Heart left ventricle (tissue), 16 donors: ENCODE measurements around the gene PHF3. TPM values are rescaled to one million over a fixed set of nuclear protein-coding genes. Genes with fewer than 3 reads are reported as not detected.

Source experiments
- ATAC-seq, 4 donors: fragments of 200-7000 bp; cut with Tn5 transposase; one replicate each; pipeline ENCODE4 v1.9.1; 2020 to 2022; ENCODE audit warnings: moderate library complexity in 4 of 4, mild to moderate bottlenecking in 3 of 4, moderate number of reproducible peaks in 1 of 4
- DNase-seq, 5 donors: peaks; one replicate each; pipeline ENCODE4 v3.0.0-alpha.2; 2020
- H3K27ac ChIP-seq, 12 donors: fragments of 200-600 bp; sonication (generic) in 4 of 12; one replicate each; pipeline versions ENCODE4 v1.5.0 to v1.8.0; 2016 to 2022; ENCODE audit warnings: mild to moderate bottlenecking in 2 of 12
- H3K27me3 ChIP-seq, 9 donors: fragments of 200-600 bp; sonication (generic) in 2 of 9; one replicate each; pipeline versions ENCODE4 v1.5.1 to v1.8.0; 2016 to 2022; ENCODE audit warnings: mild to moderate bottlenecking in 3 of 9
- H3K36me3 ChIP-seq, 9 donors: fragments of 200-600 bp; sonication (generic) in 2 of 9; one replicate each; pipeline versions ENCODE4 v1.5.0 to v1.8.0; 2018 to 2022; ENCODE audit warnings: mild to moderate bottlenecking in 2 of 9
- H3K4me1 ChIP-seq, 12 donors: fragments of 200-600 bp; sonication (generic) in 4 of 12; one replicate each; pipeline versions ENCODE4 v1.5.0 to v1.8.0; 2016 to 2022; ENCODE audit warnings: mild to moderate bottlenecking in 3 of 12
- H3K4me3 ChIP-seq, 12 donors: fragments of 200-600 bp; sonication (generic) in 4 of 12; one replicate each; pipeline versions ENCODE4 v1.5.0 to v1.8.0; 2017 to 2022; ENCODE audit warnings: mild to moderate bottlenecking in 9 of 12, moderate library complexity in 4 of 12
- H3K9me3 ChIP-seq, 12 donors: fragments of 200-600 bp; sonication (generic) in 4 of 12; one replicate each; pipeline versions ENCODE4 v1.5.0 to v1.8.0; 2016 to 2022; ENCODE audit warnings: mild to moderate bottlenecking in 1 of 12
- CTCF ChIP-seq, 12 donors: fragments of 200-600 bp; sonication (generic) in 4 of 12; IDR thresholded peaks; one replicate each; pipeline versions ENCODE4 v1.5.0 to v1.8.0; 2018 to 2022; ENCODE audit warnings: antibody characterized with exemption in 12 of 12, mild to moderate bottlenecking in 5 of 12
- POLR2A ChIP-seq, 2 donors: fragments of 450-650 bp; IDR thresholded peaks; one replicate each; pipeline ENCODE4 v1.6.1; 2017; ENCODE audit warnings: antibody characterized with exemption in 2 of 2, mild to moderate bottlenecking in 2 of 2, moderate library complexity in 2 of 2
- WGBS, 4 donors: extraction: QIAGEN DNeasy Blood & Tissue Kit in 2 of 4; methylation state at CpG; one replicate each; pipeline versions ENCODE4 v1.1.5 to v1.1.7; 2013 to 2018; 5-methylcytosine and 5-hydroxymethylcytosine counted together
- intact Hi-C, 10 donors: fragments of 100-400 bp; cut with DNase I; formaldehyde crosslinking; loops; one replicate each; pipeline versions ENCODE4 v1.11.1 to v1.14.2; 2022
- polyA plus RNA-seq, 2 donors: library from polyadenylated mRNA; stranded (reverse); fragments of 200-250 nt; gene quantifications; one replicate each; pipeline ENCODE4 v1.2.3, GENCODE V29; 2013
- total RNA-seq, 9 donors: library from RNA; depleted of rRNA in 2 of 9; stranded (reverse); fragments of >200 nt in 2 of 9; fragmentation: NEBNext Ultra II Directional in 3 of 9; extraction: Animal tissue kit (Norgen Biotek cat#: 25700) in 3 of 9; gene quantifications; one replicate each; pipeline versions ENCODE4 v1.1.0 to v1.2.4, GENCODE V29; 2016 to 2023
- donor health status: ischemic (EF 13 %, LVEDD 7.1; RV severe dilation, severe dysfunction).
- donor health status: healthy with polysubstance abuse.
- donor health status: DM: no; HTN: yes; CAD: no.
- donor health status: DM: no; HTN: no; CAD: no.
- donor health status: ischemic (EF 25% LVEDD 6.9; RV normal size, moderate dysfunction).
- donor health status: ischemic (EF 25% LVEDD 5.7; RV mildly dilated, moderate dysfunction).
- donor health status: healthy.
- donor health status: DM: yes; HTN: yes; CAD: no.
- donor health status: ischemic (EF 35%, LVEDD 5.7; RV mildly dilated, moderate dysfunction).
- donor health status: nonischemic (EF 11% LVEDD 7.7; RV severe dilation, severe dysfunction).
- donor health status: DM: yes; HTN: yes; CAD: no.
- donor health status: PGD.
- donor health status: ischemic (EF 29% LVEDD 5.4; RV normal size, mild dysfunction).
- donor health status: nonischemic (EF 23%, LVEDD 6.1; RV moderate dilation, normal function).

PHF3 gene
- total and polyA plus RNA-seq, 11 donors, result 5.3 to 53.5 (median 34.0) TPM

GRCh38 chr6:63652980-63653379 lies 17.4 kb downstream of the PHF3 start:
- intact Hi-C loops, result no loop called here
- H3K27me3 ChIP-seq, result no peaks in the 10 kb centered on the region
- no peak overlapping the region for H3K27ac ChIP-seq
- DNase-seq (no peak), ATAC-seq (no peak)
- H3K9me3 ChIP-seq, result peaks cover 0 to 9% (median 0%) of the 10 kb centered on the region in 12 donors
- H3K4me1 ChIP-seq, result peaks cover 0 to 69% (median 27%) of the 10 kb centered on the region in 12 donors
- H3K4me3 ChIP-seq, result no peak overlapping the region
- TF ChIP-seq POLR2A (IDR thresholded peaks at IDR 0.05), result no peak
- no peak for TF ChIP-seq CTCF (IDR thresholded peaks at IDR 0.05)
- peaks cover 0 to 2% (median 0%) of the 10 kb centered on the region in 9 donors for H3K36me3 ChIP-seq
- 80 to 83% (median 82%) methylated on average over 2 of the region's 2 CpGs for WGBS, 4 donors

- ATAC-seq, result no peak
- peaks cover 0 to 72% (median 31%) of the 10 kb centered on the region in 12 donors for H3K4me1 ChIP-seq
- 33 to 68% (median 45%) methylated on average over 1 of the region's 1 CpG for WGBS, 4 donors
Measured at GRCh38 chr6:63660757-63661156, 25.2 kb downstream of the PHF3 start.

GRCh38 chr6:63661769-63662168 lies 26.2 kb downstream of the PHF3 start:
- no peak overlapping the region for H3K4me3 ChIP-seq
- TF ChIP-seq POLR2A (IDR thresholded peaks at IDR 0.05) (no peak), CTCF (IDR thresholded peaks at IDR 0.05) (no peak)
- ATAC-seq (no peak), DNase-seq (no peak)
- 94 to 100% (median 97%) methylated on average over 5 of the region's 5 CpGs for WGBS, 4 donors
- intact Hi-C loops, result no loop called here
- H3K27ac ChIP-seq, result no peak overlapping the region
- H3K4me1 ChIP-seq, result peaks cover 0 to 62% (median 31%) of the 10 kb centered on the region in 12 donors
- no peaks in the 10 kb centered on the region for H3K9me3 ChIP-seq
- no peaks in the 10 kb centered on the region for H3K36me3 ChIP-seq
- H3K27me3 ChIP-seq, result no peaks in the 10 kb centered on the region

More at GRCh38 chr6:63660757-63661156, 25.2 kb downstream of the PHF3 start:
- H3K36me3 ChIP-seq, result no peaks in the 10 kb centered on the region
- no peaks in the 10 kb centered on the region for H3K9me3 ChIP-seq
- no peak overlapping the region for H3K27ac ChIP-seq
- no peak for TF ChIP-seq POLR2A (IDR thresholded peaks at IDR 0.05)
- TF ChIP-seq CTCF (IDR thresholded peaks at IDR 0.05), result no peak
- no peak overlapping the region for H3K4me3 ChIP-seq
- intact Hi-C loops, result no loop called here
- no peaks in the 10 kb centered on the region for H3K27me3 ChIP-seq
- no peak for DNase-seq

GRCh38 chr6:63663147-63663955 lies 27.7 kb downstream of the PHF3 start:
- no peaks in the 10 kb centered on the region for H3K27me3 ChIP-seq
- ATAC-seq, result peak in 2 of 4 donors; percentile 51 to 71
- H3K4me3 ChIP-seq, result no peak overlapping the region
- DNase-seq, result no peak
- WGBS, 4 donors, result 84 to 91% (median 88%) methylated on average over 5 of the region's 5 CpGs
- peak overlapping the region in 1 of 12 donors; percentile 27 for H3K27ac ChIP-seq
- intact Hi-C loops, result no loop called here
- TF ChIP-seq CTCF (IDR thresholded peaks at IDR 0.05) (no peak), POLR2A (IDR thresholded peaks at IDR 0.05) (no peak)
- no peaks in the 10 kb centered on the region for H3K9me3 ChIP-seq
- H3K36me3 ChIP-seq, result peaks cover 0 to 2% (median 0%) of the 10 kb centered on the region in 9 donors
- H3K4me1 ChIP-seq, result peaks cover 0 to 48% (median 26%) of the 10 kb centered on the region in 12 donors
